ENCODE results near the gene SNAI3. TPM values are rescaled to one million over a fixed set of nuclear protein-coding genes. Genes with fewer than 3 reads are reported as not detected.

SNAI3 gene
- total and polyA plus RNA-seq, 11 donors = 0.76 to 9.5 (median 1.7) TPM

DNA sequence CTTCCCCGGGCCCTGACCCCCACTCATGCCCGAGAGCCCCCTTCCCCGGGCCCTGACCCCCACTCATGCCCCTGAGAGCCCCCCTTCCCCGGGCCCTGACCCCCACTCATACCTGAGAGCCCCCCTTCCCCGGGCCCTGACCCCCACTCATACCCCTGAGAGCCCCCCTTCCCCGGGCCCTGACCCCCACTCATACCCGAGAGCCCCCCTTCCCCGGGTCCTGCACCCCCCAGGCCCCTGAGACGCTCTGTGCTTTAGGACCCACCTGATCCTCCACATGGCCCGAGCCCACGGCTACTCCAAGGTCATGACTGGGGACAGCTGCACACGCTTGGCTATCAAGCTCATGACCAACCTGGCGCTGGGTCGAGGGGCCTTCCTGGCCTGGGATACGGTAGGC lies 26.7 kb upstream of the SNAI3 start:
- Histone ChIP-seq H3K9me3 (no peaks in the 10 kb centered on the region), H3K27ac (peak overlapping the region in 1 of 12 donors; percentile 24), H3K27me3 (no peaks in the 10 kb centered on the region), H3K36me3 (peaks cover 0 to 58% (median 44%) of the 10 kb centered on the region in 9 donors), H3K4me3 (no peak overlapping the region), H3K4me1 (peaks cover 0 to 3% (median 0%) of the 10 kb centered on the region in 12 donors)
- intact Hi-C loops (cut with DNase I) = no loop called here
- WGBS, 4 donors = 60 to 100% (median 82%) methylated on average over 1 to 15 of the region's 15 CpGs
- TF ChIP-seq POLR2A (IDR thresholded peaks at IDR 0.05) (no peak), CTCF (IDR thresholded peaks at IDR 0.05) (no peak)
- ATAC-seq (no peak), DNase-seq (no peak)

GRCh38 chr16:88712362-88712979 lies 26.2 kb upstream of the SNAI3 start:
- TF ChIP-seq POLR2A (IDR thresholded peaks at IDR 0.05) (no peak), CTCF (IDR thresholded peaks at IDR 0.05) (no peak)
- peaks cover 0 to 9% (median 3%) of the 10 kb centered on the region in 12 donors for H3K4me1 ChIP-seq
- peak overlapping the region in 1 of 12 donors; percentile 16 for H3K27ac ChIP-seq
- intact Hi-C loops (cut with DNase I) = no loop called here
- peaks cover 0 to 52% (median 38%) of the 10 kb centered on the region in 9 donors for H3K36me3 ChIP-seq
- no peaks in the 10 kb centered on the region for H3K9me3 ChIP-seq
- ATAC-seq (no peak), DNase-seq (no peak)
- WGBS, 4 donors = 79 to 86% (median 85%) methylated on average over 3 to 25 of the region's 25 CpGs
- no peaks in the 10 kb centered on the region for H3K27me3 ChIP-seq
- no peak overlapping the region for H3K4me3 ChIP-seq

GRCh38 chr16:88711750-88712340 lies 25.5 kb upstream of the SNAI3 start:
- Histone ChIP-seq H3K27me3 (no peaks in the 10 kb centered on the region), H3K9me3 (no peaks in the 10 kb centered on the region), H3K27ac (peak overlapping the region in 1 of 12 donors; percentile 16), H3K4me1 (peaks cover 0 to 15% (median 9%) of the 10 kb centered on the region in 12 donors), H3K36me3 (peaks cover 0 to 46% (median 32%) of the 10 kb centered on the region in 9 donors), H3K4me3 (no peak overlapping the region)
- ATAC-seq = no peak
- intact Hi-C loops (cut with DNase I) = no loop called here
- no peak for DNase-seq
- TF ChIP-seq POLR2A (IDR thresholded peaks at IDR 0.05) (no peak), CTCF (IDR thresholded peaks at IDR 0.05) (no peak)
- 81 to 82% (median 81%) methylated on average over 16 to 18 of the region's 18 CpGs for WGBS, 4 donors

- intact Hi-C loops (cut with DNase I) = no loop called here
- H3K4me3 ChIP-seq = no peak overlapping the region
- no peak for TF ChIP-seq CTCF (IDR thresholded peaks at IDR 0.05)
- no peak for TF ChIP-seq POLR2A (IDR thresholded peaks at IDR 0.05)
- no peaks in the 10 kb centered on the region for H3K27me3 ChIP-seq
- ATAC-seq = no peak
- no peak overlapping the region for H3K27ac ChIP-seq
- DNase-seq = no peak
- H3K4me1 ChIP-seq = peaks cover 0 to 22% (median 12%) of the 10 kb centered on the region in 12 donors
- 76 to 85% (median 79%) methylated on average over 15 to 16 of the region's 16 CpGs for WGBS, 4 donors
- H3K9me3 ChIP-seq = no peaks in the 10 kb centered on the region
- H3K36me3 ChIP-seq = peaks cover 0 to 33% (median 19%) of the 10 kb centered on the region in 9 donors
These were observed 24.2 kb upstream of the SNAI3 start for GRCh38 chr16:88710556-88710955.

Data from heart left ventricle (tissue), 16 donors.